HG03378 (cell line): ENCODE data around the gene TBL2.
A peak's percentile ranks its signal among the peaks of the same experiment; 100 is the strongest.
"Not testable (repeated sequence)": the region's sequence is repeated elsewhere in the genome, so short reads cannot be mapped to it uniquely, and the experiment has no call there.

Experiments used
- ATAC-seq: cut with Tn5 transposase; IDR thresholded peaks from one replicate; pipeline ENCODE4 v1.9.1; 2021; ENCODE audit warnings: mild to moderate bottlenecking, moderate library complexity; ENCODE audit not compliant: unreplicated experiment

TBL2 gene, protein sequence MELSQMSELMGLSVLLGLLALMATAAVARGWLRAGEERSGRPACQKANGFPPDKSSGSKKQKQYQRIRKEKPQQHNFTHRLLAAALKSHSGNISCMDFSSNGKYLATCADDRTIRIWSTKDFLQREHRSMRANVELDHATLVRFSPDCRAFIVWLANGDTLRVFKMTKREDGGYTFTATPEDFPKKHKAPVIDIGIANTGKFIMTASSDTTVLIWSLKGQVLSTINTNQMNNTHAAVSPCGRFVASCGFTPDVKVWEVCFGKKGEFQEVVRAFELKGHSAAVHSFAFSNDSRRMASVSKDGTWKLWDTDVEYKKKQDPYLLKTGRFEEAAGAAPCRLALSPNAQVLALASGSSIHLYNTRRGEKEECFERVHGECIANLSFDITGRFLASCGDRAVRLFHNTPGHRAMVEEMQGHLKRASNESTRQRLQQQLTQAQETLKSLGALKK

DNA sequence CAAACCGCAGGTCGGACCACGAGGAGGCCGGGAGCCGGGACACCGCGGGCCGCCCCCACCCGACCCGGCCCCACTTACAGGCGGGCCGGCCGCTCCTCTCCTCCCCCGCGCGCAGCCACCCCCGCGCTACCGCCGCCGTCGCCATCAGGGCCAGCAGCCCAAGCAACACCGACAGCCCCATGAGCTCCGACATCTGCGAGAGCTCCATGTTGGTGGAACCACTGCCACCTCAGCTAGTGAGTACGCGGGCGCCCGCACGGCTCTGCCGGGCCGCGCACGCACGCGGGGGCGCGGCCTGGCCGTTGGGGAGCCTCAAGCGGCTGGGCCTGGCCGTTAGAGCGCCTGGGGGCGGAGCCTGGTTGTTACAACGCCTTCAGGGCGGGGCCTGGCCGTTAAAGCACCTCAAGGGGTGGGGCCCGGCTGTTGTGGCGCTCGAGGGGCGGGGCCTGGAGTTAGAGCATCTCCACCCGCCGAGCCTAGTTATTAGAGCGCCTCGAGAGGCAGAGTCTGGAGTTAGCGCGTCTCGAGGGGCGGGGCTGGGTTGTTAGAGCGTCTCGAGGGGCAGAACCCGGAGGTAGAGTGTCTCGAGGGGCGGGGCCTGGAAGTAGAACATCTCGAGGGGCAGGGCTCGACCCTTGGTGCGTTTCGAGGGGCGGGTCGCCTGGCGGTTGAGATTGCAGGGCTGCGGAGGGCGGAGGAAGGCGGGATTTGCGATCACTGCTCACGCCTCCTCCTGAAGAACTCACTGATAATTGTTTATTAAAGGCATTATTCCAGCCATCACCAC lies at the start of gene TBL2:
Gene TBL2 (minus strand): TSS at position 238 of the 787 bp plus-strand sequence. CDS start 30 bp downstream, at position 208.
- peak; percentile 79 for ATAC-seq

DNA sequence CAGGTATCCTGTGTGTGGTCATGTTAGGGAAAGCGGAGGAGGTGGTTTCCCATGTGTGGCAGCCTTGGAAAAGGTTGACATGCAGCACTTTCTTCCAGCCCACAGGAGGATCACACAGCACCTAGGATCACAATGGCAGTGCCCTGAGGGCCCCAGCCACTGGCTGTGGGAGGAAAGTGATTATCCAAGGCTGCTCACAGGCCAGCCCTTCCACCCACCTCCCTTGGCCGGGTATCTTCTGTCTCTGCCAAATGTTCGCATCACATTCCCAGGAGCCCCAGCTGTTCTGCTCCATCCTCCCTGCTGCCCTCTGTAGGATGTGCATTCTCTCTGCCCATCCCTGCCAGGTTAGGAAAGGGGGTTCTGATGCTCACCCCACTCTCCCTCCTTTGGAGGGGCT lies 48.4 kb upstream of the TBL2 start:
- no peak for ATAC-seq

DNA sequence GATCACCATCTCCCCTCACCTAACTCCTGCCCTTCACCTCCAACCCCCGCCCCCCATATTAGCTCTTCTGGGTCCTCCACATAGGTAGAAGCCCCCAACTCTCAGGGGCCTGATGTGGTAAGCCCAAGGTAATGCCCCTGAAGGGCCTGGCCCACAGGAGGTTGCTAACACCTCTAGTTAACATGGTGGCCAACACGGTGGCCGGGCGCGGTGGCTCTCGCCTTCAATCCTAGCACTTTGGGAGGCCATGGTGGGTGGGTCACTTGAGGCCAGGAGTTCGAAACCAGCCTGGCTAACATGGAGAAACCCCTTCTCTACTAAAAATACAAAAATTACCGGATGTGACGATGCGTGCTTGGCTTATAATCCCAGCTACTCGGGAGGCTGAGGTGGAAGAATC lies 46.9 kb upstream of the TBL2 start:
- no peak for ATAC-seq

DNA sequence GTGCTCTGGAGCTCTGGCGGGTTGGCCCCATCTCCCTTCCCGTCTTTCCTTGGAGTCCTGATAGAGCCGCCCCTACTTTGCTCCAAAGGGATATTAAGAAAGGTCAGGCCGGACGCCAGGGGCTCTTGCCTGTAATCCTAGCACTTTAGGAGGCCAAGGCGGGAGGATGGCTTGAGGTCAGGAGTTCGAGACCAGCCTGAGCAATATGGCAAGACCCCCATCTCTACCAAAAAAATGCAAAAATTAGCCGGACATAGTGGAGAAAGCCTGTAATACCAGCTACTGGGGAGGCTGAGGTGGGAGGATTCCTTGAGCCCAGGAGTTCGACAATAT lies 46.3 kb upstream of the TBL2 start:
- ATAC-seq, result no peak

DNA sequence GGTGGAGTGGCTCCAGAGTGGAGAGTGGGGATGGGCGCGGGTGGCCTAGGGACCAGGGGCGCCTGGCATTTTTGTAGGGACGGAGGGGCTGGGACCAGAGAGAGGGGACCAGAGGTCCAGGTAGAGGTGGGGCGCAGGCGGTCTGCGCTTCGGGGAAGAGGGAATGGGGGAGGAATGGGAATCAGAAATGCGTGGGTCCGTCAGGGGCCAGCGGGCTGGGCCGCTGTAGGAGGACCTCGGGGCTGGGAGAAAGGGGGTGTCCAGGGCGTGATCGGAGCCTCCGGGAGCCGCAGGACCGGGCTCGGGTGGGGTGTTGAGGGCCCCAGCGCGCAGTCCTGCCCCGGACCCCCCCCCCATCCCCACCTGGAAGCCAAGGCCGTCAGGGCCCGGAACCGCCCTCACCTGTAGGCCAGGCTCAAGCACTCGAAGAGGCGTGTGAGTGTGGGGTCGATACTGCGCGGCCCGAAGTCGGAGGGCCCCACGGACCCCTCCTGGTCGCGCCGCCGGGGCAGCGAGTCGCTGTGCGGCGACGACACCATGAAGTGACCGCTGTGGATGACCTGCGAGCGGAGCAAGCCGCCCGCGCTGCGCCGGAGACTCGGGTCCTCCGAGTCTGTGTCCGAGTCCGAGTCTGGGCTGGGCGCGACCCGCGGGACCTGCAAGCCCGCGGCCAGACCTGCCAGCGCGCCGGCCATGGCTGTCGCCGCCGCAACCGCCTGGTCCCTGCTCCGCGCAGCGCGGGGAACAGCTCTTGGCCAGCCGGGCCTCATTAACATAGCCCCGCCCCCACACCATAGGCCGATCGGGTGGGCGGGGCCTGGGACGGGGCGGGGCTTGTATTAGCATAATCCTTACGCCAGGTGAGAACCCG lies 45.7 kb upstream of the TBL2 start, which contains the start of gene MLXIPL:
Gene MLXIPL (minus strand): TSS at position 725 of the 871 bp plus-strand sequence. CDS start 30 bp downstream, at position 695.
- no peak for ATAC-seq

DNA sequence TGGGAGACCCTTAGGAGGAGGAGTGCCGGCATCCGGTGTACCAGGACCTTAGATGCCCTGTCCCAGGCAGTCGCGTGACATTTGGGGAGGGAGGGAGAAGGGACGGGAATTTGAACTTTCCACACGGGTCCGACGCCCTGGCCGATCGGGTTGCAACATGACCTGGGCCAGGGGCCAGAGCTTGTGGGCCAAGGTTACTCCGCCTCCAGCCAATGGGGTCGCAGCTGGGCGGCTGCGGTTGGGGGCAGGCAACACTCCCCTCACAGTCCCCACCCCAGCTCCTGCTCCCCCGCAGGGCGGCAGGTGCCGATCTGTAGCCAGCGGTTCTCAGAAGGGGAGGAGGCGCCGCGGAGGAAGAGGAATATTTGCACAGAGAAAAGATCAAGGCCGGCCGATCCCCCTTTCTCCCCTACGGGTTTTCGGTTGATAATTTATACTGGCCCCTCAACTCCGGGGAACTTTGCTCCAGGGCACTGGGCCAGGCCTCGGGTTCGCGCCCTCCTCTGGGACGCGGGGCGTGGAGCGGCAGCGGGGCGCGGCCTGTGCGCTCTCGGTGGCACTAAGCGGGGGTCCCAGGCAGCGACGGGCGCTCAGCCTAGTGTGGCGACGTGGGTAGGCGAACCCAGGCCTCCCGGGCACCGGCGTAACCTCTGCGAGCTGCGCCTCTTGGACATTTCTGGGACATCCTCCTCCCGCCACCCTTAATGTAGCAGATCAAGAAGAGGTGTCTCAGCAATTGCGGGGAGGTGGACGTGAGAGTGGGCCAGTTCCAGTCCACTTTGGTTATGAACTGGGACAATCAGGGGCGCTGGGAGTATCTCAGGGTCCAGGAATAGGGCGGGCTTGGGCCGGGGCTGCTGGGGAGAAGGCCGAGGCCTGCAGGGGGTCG lies 44.8 kb upstream of the TBL2 start:
- ATAC-seq, result no peak

DNA sequence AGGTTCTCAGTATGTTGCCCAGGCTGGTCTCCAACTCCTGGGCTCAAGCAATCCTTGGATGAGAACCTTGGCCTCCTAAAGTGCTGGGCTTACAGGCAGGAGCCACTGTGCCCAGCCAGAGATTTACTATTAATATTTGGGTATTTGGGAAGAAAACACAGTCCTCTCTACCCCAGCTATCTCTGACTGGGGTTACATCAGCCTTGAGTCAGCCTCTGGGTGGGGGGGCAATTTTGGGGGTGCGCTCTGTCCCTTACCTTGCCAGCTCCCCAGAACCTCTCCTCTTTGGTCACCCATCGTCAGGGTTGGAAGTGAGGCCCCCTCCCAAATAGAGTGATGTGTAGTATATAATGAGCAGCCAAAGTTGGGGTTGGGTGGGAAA lies 44.1 kb upstream of the TBL2 start:
- no peak for ATAC-seq

DNA sequence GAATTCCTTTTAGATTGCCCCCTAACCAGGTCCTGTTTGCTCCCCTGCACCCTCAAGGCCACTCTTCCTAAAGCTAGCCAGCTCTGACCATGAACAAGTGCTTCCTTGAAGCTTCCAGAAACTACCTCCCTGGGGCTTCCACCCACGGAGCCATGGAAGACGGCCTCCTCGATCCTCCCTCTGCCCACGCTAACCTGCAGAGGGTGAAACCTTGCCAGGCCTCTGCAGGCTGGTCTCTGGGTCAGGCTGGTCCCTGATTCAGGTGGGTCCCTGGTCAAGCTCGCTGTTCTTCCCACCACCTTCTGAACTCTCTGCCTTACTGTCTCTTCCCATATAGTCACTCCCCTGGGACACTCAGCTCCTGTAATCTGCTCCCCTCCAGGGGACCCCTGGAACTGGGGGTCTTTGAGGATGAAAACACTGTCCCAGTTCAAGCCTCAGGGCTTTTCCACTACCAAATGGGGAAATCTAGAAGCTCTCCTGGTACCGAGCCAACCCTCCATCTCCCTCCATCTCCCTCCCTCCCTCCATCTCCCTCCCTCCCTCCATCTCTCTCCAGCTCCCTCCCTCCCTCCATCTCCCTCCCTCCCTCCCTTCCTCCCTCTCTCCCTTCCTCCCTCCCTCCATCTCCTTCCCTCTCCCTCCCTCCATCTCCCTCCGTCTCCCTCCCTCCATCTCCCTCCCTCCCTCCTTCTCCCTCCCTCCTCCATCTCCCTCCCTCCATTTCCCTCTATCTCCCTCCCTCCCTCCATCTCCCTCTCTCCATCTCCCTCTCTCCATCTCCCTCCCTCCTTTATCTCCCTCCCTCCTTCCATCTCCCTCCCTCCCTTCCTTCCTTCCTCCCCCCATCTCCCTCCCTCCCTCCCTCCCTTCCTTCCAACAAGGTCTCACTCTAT lies 43.0 kb upstream of the TBL2 start:
- ATAC-seq, result no peak

DNA sequence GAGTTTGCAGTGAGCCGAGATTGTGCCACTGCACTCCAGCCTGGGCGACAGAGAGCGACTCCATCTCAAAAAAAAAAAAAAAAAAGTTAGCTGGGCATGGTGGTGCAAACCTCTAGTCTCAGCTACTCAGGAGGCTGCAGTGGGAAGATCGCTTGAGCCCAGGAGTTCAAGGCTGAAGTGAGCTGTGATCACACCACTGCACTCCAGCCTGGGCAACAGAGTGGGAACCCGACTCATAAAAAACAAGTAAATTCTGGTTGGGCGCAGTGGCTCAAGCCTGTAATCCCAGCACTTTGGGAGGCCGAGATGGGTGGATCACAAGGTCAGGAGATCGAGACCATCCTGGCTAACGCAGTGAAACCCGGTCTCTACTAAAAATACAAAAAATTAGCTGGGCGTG lies 41.0 kb upstream of the TBL2 start:
- ATAC-seq, result not testable (repeated sequence)

DNA sequence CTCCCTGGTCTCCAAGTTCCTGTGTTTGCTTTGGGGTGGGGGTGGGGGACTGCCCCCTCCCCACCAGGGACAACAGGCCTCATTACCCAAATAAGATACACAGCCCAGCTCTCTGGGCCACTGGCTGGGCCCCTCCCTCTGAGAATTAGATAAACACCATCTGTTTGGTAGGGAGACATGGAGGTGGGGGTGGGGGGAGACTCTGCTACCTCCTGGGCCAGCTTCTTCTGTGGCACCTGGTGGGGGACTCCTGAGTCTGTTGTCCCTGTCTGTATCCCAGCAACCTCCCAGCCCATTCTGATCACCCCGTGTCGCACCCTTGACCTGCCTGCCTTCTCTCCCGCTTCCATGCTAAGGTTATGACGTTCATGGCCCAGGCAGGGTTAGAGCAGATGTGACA lies 40.2 kb upstream of the TBL2 start:
- no peak for ATAC-seq

DNA sequence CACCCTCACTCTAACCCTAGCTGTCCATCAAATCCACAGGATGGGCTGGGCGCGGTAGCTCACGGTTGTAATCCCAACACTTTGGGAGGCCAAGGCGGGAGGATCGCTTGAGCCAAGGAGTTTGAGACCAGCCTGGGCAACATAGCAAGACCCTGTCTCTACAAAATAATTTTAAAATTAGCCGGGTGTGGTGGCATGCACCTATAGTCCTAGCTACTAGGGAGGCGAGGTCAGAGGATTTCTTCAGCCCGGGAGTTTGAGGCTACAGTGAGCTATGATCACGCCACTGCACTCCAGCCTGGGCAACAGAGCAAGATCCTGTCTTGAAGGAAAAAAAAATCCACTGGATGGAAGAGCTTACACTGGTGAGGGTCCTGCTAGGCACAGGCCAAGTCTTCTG lies 39.1 kb upstream of the TBL2 start:
- ATAC-seq, result not testable (repeated sequence)

DNA sequence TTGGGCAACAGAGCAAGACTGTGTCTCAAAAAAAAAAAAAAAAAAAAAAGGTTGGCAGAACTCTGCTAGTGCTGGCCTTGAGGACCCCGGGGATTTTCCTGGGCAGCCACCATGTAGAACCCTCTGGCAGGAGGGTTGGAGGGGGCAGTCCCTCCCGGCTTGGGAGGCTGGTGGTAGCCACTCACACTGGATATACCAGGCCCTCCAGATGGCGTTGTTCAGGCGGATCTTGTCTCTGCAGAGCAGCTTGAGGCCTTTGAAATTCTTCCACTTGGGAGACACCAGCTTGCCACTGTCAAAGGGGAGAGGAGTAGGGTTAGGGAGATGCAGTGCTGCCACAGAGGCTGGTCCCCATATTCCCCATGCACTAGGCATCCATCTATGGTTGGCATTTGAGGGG lies 37.5 kb upstream of the TBL2 start:
- no peak for ATAC-seq

DNA sequence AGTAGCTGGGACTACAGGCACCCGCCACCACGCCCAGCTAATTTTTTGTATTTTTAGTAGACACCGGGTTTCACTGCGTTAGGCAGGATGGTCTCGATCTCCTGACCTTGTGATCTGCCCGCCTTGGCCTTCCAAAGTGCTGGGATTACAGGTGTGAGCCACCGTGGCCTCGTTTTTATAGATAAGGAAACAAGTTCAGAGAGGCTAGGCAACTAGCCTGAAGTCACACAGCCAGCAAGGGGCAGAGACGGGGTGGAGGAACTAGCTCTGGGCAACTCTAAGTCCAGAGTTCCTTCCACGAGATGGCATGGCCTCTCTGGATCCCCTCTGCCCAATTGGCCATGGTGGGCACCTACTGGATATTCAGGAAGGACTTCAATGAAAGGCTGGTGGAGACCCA lies 36.6 kb upstream of the TBL2 start:
- ATAC-seq, result not testable (repeated sequence)

DNA sequence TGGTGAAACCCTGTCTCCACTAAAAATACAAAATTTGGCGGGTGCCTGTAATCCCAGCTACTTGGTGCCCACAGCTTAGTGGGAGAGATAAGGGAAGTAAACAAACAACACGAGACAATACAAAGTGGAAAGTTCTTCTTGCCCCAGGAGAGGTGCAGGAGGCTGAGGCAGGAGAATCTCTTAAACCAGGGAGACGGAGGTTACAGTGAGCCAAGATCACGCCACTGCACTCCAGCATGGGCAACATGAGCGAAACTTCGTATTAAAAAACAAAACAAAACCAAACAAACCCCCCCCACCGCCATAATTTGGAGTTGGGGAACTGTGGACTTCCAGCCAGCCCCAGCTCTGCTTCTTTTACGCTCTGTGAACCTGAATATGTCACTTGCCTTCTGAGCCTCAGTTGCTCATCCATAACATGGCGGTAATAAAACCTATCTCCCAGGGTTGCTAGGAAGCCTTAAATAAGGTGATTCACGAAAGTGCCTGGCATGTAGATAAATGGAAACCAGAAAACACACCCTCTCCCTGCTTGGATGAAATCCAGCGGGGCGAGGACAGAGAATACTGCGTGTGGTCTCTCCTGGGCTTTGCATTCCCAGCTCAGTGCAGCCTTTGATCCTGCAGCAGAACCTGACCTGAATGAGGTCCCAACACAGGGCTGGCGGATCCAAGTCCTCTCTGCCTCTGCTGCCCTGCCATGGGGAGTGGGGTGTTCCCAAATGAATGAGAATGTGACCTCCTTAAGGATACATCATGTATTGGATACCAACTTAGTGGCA lies 35.8 kb upstream of the TBL2 start:
- no peak for ATAC-seq

DNA sequence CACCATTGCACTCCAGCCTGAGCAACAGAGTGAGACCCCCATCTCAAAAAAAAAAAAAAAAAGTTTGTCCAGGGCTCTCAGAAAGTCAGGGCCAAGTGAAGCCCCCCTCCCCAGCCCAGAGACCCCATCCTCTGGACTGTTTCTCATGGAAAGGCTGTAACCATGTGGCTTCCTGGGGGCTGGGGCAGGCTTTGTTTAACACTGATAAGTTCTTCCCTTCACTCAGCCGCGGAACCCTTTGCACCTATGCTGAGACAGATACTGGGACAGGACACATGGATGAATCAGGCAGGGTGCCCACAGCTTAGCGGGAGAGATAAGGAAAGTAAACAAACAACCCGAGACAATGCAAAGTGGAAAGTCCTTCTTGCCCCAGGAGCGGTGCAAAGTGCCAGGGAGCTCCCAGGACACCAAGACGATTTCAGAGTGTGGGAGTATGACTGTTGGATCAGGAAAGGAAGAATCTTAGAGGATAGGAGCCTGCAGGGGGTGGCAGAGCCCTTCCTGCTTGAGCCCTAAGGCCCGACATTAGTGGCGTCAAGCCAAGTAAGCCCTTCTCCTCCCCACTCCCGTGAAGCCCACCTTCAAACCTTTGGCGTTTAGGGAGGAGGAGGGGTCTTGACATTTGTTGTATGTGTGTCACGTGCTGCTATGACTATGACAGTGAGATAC lies 34.4 kb upstream of the TBL2 start:
- ATAC-seq, result no peak

DNA sequence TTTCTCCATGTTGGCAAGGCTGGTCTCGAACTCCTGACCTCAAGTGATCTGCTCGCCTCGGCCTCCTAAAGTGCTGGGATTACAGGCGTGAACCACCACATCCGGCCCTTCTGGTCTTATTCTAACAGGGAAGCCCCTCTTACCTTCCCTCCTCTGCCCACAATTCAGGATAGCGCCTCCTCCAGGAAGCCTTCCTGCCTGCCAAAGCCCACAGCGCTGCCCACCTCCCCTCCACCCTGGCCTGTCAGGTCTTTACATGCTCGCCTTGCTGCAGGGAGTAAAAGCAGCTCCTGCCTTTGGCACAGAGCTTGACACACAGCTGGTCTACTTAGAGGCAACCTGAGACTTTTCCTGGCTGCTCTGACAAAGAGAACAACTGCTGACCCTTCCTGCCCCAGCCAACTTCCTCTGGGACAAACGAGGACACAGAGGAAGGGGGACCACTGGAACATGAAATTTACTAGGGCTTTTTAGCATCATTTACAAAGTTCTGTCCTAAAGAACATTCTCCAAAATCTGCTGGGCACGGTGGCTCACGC lies 32.7 kb upstream of the TBL2 start:
- ATAC-seq, result no peak

DNA sequence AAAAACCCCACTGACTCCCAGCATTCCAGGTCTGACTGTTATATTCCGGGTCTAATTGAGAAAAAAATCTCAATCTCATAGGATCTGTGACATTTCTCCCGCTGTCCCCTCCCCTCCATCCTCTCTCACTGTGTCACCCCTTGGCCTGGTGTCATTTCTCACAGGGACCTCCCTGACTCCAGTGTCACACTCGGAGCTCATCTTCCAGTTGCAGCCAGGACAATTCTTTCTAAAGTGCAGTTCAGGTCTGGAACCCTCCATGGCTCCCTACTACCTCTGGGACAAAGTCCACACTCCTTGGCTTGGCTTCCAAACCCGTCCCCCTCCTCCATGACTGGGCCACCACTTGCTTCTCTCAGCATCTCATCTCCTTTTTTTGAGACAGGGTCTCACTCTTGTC lies 31.7 kb upstream of the TBL2 start:
- no peak for ATAC-seq

DNA sequence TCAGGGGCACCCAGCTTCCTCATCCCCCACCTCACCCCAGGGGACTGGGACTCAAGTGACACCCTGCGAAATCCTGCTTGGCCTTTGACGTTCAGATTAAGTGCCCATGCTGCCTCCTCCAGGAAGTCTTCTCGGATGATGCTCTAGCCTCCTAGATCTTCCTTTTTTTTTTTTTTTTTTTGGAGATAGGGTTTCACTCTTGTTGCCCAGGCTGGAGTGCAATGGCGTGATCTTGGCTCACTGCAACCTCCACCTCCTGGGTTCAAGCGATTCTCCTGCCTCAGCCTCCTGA lies 29.3 kb upstream of the TBL2 start:
- ATAC-seq, result not testable (repeated sequence)
